ENCODE data around the gene GABRP.

- TF ChIP-seq, protein P1, sequence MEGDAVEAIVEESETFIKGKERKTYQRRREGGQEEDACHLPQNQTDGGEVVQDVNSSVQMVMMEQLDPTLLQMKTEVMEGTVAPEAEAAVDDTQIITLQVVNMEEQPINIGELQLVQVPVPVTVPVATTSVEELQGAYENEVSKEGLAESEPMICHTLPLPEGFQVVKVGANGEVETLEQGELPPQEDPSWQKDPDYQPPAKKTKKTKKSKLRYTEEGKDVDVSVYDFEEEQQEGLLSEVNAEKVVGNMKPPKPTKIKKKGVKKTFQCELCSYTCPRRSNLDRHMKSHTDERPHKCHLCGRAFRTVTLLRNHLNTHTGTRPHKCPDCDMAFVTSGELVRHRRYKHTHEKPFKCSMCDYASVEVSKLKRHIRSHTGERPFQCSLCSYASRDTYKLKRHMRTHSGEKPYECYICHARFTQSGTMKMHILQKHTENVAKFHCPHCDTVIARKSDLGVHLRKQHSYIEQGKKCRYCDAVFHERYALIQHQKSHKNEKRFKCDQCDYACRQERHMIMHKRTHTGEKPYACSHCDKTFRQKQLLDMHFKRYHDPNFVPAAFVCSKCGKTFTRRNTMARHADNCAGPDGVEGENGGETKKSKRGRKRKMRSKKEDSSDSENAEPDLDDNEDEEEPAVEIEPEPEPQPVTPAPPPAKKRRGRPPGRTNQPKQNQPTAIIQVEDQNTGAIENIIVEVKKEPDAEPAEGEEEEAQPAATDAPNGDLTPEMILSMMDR (IDR thresholded peaks at IDR 0.05): no peak
- no peak for TF ChIP-seq POLR2A (IDR thresholded peaks at IDR 0.05)
Observed at GRCh38 chr5:170758481-170758880, 25.0 kb upstream of the GABRP start.
